Prostate gland (tissue), 2 donors: ENCODE results near the gene ZNF135. TPM values are rescaled to one million over a fixed set of nuclear protein-coding genes. Genes with fewer than 3 reads are reported as not detected.

Experiments used
- DNase-seq: peaks from one replicate; pipeline ENCODE4 v3.0.0-alpha.2; 2019; ENCODE audit warnings: low spot score
- H3K27ac ChIP-seq, 2 donors: fragments of 200-600 bp; sonication (generic); 2 replicates each; pipeline ENCODE4 v1.5.1; 2017 to 2019
- H3K27me3 ChIP-seq: fragments of 200-600 bp; sonication (generic); replicated peaks from 2 replicates; pipeline ENCODE4 v1.5.1; 2019; ENCODE audit not compliant: insufficient read depth
- H3K36me3 ChIP-seq, 2 donors: fragments of 200-600 bp; sonication (generic); 1 replicate in 1 of 2; 2 replicates in 1 of 2; pipeline versions ENCODE4 v1.5.1 to v1.8.1; 2017 to 2019
- H3K4me1 ChIP-seq: fragments of 200-600 bp; sonication (generic); replicated peaks from 2 replicates; pipeline ENCODE4 v1.5.1; 2019
- H3K4me3 ChIP-seq, 2 donors: fragments of 200-600 bp; sonication (generic); 2 replicates each; pipeline ENCODE4 v1.5.1; 2017 to 2019
- H3K9me3 ChIP-seq: fragments of 200-600 bp; sonication (generic); 2 replicates; pipeline ENCODE4 v1.5.1; 2017
- CTCF ChIP-seq, 4 experiments: fragments of 200-600 bp in 2 of 4; fragments of 450-650 bp in 2 of 4; sonication (generic) in 2 of 4; IDR thresholded peaks; 1 replicate in 3 of 4; 2 replicates in 1 of 4; pipeline ENCODE4 v1.5.1; 2016 to 2019; ENCODE audit warnings: antibody characterized with exemption in 4 of 4, mild to moderate bottlenecking in 2 of 4, moderate library complexity in 2 of 4
- POLR2A ChIP-seq: fragments of 450-650 bp; IDR thresholded peaks from one replicate; pipeline ENCODE4 v1.6.1; 2016; ENCODE audit warnings: antibody characterized with exemption, mild to moderate bottlenecking
- POLR2AphosphoS5 ChIP-seq: sonication (generic); formaldehyde crosslinking; IDR thresholded peaks from one replicate; pipeline ENCODE4 v1.6.1; 2017; ENCODE audit warnings: antibody characterized with exemption
- WGBS: methylation state at CpG from one replicate; pipeline ENCODE4 v1.1.5; 2018; 5-methylcytosine and 5-hydroxymethylcytosine counted together
- intact Hi-C: fragments of 100-400 bp; cut with DNase I; formaldehyde crosslinking; loops from one replicate; pipeline ENCODE4 v1.14.2; 2022
- total RNA-seq, 2 donors: library from RNA; depleted of rRNA; stranded (reverse); fragments of >200 nt; gene quantifications; one replicate each; pipeline ENCODE4 v1.1.0, GENCODE V29; 2016

ZNF135 gene
- total RNA-seq, 2 donors from 2014 or later: 13.4 to 19.3 TPM

GRCh38 chr19:58083021-58083420, 23.9 kb downstream of the ZNF135 start:
- no peak for DNase-seq
- TF ChIP-seq POLR2AphosphoS5 (no peak), POLR2A (no peak), CTCF (IDR thresholded peaks at IDR 0.05) (no peak)
- no peaks in the 10 kb centered on the region for H3K9me3 ChIP-seq

GRCh38 chr19:58084596-58085347, 25.7 kb downstream of the ZNF135 start:
- Histone ChIP-seq H3K36me3 (peaks cover 16 to 34% of the 10 kb centered on the region in 2 donors), H3K27ac (no peak overlapping the region), H3K4me3 (no peak overlapping the region), H3K9me3 (no peaks in the 10 kb centered on the region), H3K27me3 (no peaks in the 10 kb centered on the region), H3K4me1 (no peaks in the 10 kb centered on the region)
- intact Hi-C loops: no loop called here
- DNase-seq: no peak
- 97% methylated on average over 65 of the region's 69 CpGs for WGBS
- TF ChIP-seq POLR2AphosphoS5: no peak
- no peak for TF ChIP-seq POLR2A
- TF ChIP-seq CTCF (IDR thresholded peaks at IDR 0.05): no peak

More at GRCh38 chr19:58083021-58083420, 23.9 kb downstream of the ZNF135 start:
- no peaks in the 10 kb centered on the region for H3K27me3 ChIP-seq
- no peak overlapping the region for H3K4me3 ChIP-seq
- intact Hi-C loops: no loop called here
- no peak overlapping the region for H3K27ac ChIP-seq
- H3K4me1 ChIP-seq: no peaks in the 10 kb centered on the region
- peaks cover 16 to 34% of the 10 kb centered on the region in 2 donors for H3K36me3 ChIP-seq
- 93% methylated on average over 3 of the region's 3 CpGs for WGBS

- Histone ChIP-seq H3K4me3 (no peak overlapping the region), H3K27me3 (no peaks in the 10 kb centered on the region), H3K27ac (no peak overlapping the region), H3K9me3 (no peaks in the 10 kb centered on the region), H3K4me1 (no peaks in the 10 kb centered on the region), H3K36me3 (peaks cover 16 to 34% of the 10 kb centered on the region in 2 donors)
- intact Hi-C loops: no loop called here
- DNase-seq: no peak
- TF ChIP-seq POLR2A (no peak), POLR2AphosphoS5 (no peak), CTCF (IDR thresholded peaks at IDR 0.05) (no peak)
- WGBS: 96% methylated on average over 25 of the region's 29 CpGs
Measured at GRCh38 chr19:58085348-58085875, 26.3 kb downstream of the ZNF135 start.

GRCh38 chr19:58086825-58087710, 28.0 kb downstream of the ZNF135 start:
- no peaks in the 10 kb centered on the region for H3K27me3 ChIP-seq
- no peak for DNase-seq
- no peak for TF ChIP-seq CTCF (IDR thresholded peaks at IDR 0.05)
- no peak for TF ChIP-seq POLR2AphosphoS5
- no peak for TF ChIP-seq POLR2A
- intact Hi-C loops: no loop called here
- H3K4me3 ChIP-seq: no peak overlapping the region
- WGBS: 96% methylated on average over 20 of the region's 23 CpGs
- H3K9me3 ChIP-seq: no peaks in the 10 kb centered on the region
- H3K36me3 ChIP-seq: peaks cover 16 to 34% of the 10 kb centered on the region in 2 donors
- no peak overlapping the region for H3K27ac ChIP-seq
- no peaks in the 10 kb centered on the region for H3K4me1 ChIP-seq
